Measurements from ENCODE around the gene POMP.

Gene POMP

DNA sequence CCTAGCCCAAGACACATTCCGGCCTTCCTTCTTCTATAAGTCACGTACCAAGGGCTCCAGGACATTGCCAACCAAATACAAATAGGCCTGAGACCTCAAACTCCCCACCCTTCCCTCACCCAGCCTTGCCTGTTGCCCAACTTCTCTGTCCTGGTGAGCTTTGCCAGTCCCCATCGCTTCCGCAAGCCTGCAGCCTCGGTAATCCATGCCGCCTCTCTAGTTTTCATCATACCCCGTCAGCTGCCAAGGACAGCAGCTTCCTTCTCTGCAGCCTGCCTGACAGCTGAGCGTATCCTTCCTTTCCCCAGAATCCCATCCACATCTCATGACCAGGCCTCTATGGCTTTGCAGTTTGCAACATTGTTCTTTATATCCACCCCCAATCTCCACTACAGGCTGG is 36.6 kb upstream of the POMP start:
- Histone ChIP-seq H3K36me3 (ENCODE audit: control insufficient read depth, insufficient read depth, low read length) (no peaks in the 10 kb centered on the region), H3K4me3 (ENCODE audit: extremely low read depth, insufficient read depth, low read length, poor library complexity, severe bottlenecking) (no peak overlapping the region), H3K27ac (ENCODE audit: low read depth, low read length, severe bottlenecking) (no peak overlapping the region), H3K4me1 (ENCODE audit: control insufficient read depth, insufficient read depth, low read length, poor library complexity, severe bottlenecking) (peaks cover 7% of the 10 kb centered on the region), H3K9me3 (ENCODE audit: control insufficient read depth, low read length) (no peaks in the 10 kb centered on the region)
- WGBS, 2 experiments (ENCODE audit: insufficient coverage in 2 of 2): 92 to 97% methylated on average over 7 to 8 of the region's 8 CpGs

GRCh38 chr13:28623782-28624706 is 34.9 kb upstream of the POMP start:
- Histone ChIP-seq H3K4me1 (ENCODE audit: control insufficient read depth, insufficient read depth, low read length, poor library complexity, severe bottlenecking) (peaks cover 7% of the 10 kb centered on the region), H3K27ac (ENCODE audit: low read depth, low read length, severe bottlenecking) (no peak overlapping the region), H3K4me3 (ENCODE audit: extremely low read depth, insufficient read depth, low read length, poor library complexity, severe bottlenecking) (no peak overlapping the region), H3K36me3 (ENCODE audit: control insufficient read depth, insufficient read depth, low read length) (no peaks in the 10 kb centered on the region), H3K9me3 (ENCODE audit: control insufficient read depth, low read length) (no peaks in the 10 kb centered on the region)
- WGBS, 2 experiments (ENCODE audit: insufficient coverage in 2 of 2): 75 to 83% methylated on average over 11 to 14 of the region's 15 CpGs

DNA sequence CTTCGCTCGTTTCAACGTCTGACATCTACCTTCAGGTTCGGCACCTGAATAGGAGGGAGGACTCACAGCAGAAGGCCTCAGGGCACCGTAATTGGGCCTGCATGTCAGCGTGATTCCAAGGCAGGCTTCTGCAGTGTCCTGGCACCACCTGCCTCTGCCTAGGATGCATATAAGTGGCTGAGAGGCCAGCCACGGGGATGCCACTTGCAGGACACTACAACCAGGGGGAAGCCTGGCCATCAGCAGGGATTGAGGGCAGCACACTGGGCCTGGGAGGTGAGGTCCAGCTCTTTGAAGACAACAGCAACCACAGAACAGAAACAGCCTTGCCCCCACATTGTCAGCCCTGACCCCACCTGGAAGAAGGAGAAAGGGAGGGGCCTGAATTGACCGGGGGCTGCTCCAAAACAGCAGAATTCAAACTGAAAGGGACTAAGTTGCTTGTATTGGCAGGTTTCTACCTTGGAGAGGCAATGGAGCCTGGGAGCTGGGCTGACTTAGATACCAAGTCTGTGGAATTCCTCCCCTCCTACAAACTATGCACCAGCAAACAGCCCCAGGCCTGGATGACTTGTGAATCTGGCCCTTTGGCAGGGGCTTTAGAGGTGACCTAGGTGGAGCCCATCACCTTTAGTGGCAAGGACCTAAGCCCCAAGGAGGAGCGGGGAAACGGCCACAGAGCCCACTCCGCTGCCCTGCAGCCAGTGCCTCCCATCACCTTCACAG is 34.1 kb upstream of the POMP start:
- Histone ChIP-seq H3K36me3 (ENCODE audit: control insufficient read depth, insufficient read depth, low read length) (no peaks in the 10 kb centered on the region), H3K4me1 (ENCODE audit: control insufficient read depth, insufficient read depth, low read length, poor library complexity, severe bottlenecking) (peaks cover 7% of the 10 kb centered on the region), H3K4me3 (ENCODE audit: extremely low read depth, insufficient read depth, low read length, poor library complexity, severe bottlenecking) (no peak overlapping the region), H3K27ac (ENCODE audit: low read depth, low read length, severe bottlenecking) (no peak overlapping the region), H3K9me3 (ENCODE audit: control insufficient read depth, low read length) (no peaks in the 10 kb centered on the region)
- 85 to 88% methylated on average over 8 to 10 of the region's 11 CpGs for WGBS, 2 experiments (ENCODE audit: insufficient coverage in 2 of 2)

DNA sequence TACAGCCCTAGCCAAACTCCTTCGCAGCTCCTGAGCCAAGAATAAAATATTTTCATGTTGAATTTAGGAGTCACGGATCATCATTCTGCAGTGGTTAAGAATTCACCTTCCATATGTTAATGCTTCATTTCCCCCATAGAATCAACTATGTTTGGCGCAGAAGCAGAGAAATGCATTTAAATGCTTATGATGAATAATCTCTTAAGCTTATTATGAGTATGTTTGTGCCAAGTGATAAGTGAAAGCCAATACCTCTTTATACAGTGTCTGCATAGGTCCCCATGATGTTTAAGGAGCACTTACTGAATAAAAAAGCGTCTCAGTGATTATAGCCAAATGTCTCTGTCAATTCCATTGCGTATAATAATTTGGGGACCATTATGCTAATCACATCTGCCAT is 32.7 kb upstream of the POMP start:
- 96 to 100% methylated on average over 1 to 2 of the region's 5 CpGs for WGBS, 2 experiments (ENCODE audit: insufficient coverage in 2 of 2)
- H3K27ac ChIP-seq (ENCODE audit: low read depth, low read length, severe bottlenecking): no peak overlapping the region
- no peaks in the 10 kb centered on the region for H3K36me3 ChIP-seq (ENCODE audit: control insufficient read depth, insufficient read depth, low read length)
- H3K4me3 ChIP-seq (ENCODE audit: extremely low read depth, insufficient read depth, low read length, poor library complexity, severe bottlenecking): no peak overlapping the region
- peaks cover 7% of the 10 kb centered on the region for H3K4me1 ChIP-seq (ENCODE audit: control insufficient read depth, insufficient read depth, low read length, poor library complexity, severe bottlenecking)
- no peaks in the 10 kb centered on the region for H3K9me3 ChIP-seq (ENCODE audit: control insufficient read depth, low read length)

GRCh38 chr13:28628241-28628640 is 30.7 kb upstream of the POMP start:
- Histone ChIP-seq H3K27ac (ENCODE audit: low read depth, low read length, severe bottlenecking) (no peak overlapping the region), H3K4me3 (ENCODE audit: extremely low read depth, insufficient read depth, low read length, poor library complexity, severe bottlenecking) (no peak overlapping the region), H3K36me3 (ENCODE audit: control insufficient read depth, insufficient read depth, low read length) (no peaks in the 10 kb centered on the region), H3K4me1 (ENCODE audit: control insufficient read depth, insufficient read depth, low read length, poor library complexity, severe bottlenecking) (peaks cover 7% of the 10 kb centered on the region), H3K9me3 (ENCODE audit: control insufficient read depth, low read length) (no peaks in the 10 kb centered on the region)
- 100% methylated on average over 2 of the region's 4 CpGs; no CpG with 5 or more reads in 1 of the 2 experiments for WGBS, 2 experiments (ENCODE audit: insufficient coverage in 2 of 2)

GRCh38 chr13:28630869-28631268 is 28.1 kb upstream of the POMP start:
- no peaks in the 10 kb centered on the region for H3K36me3 ChIP-seq (ENCODE audit: control insufficient read depth, insufficient read depth, low read length)
- H3K4me3 ChIP-seq (ENCODE audit: extremely low read depth, insufficient read depth, low read length, poor library complexity, severe bottlenecking): no peak overlapping the region
- H3K27ac ChIP-seq (ENCODE audit: low read depth, low read length, severe bottlenecking): no peak overlapping the region
- peaks cover 6% of the 10 kb centered on the region for H3K4me1 ChIP-seq (ENCODE audit: control insufficient read depth, insufficient read depth, low read length, poor library complexity, severe bottlenecking)
- WGBS, 2 experiments (ENCODE audit: insufficient coverage in 2 of 2): 86 to 96% methylated on average over 1 to 4 of the region's 4 CpGs
- no peaks in the 10 kb centered on the region for H3K9me3 ChIP-seq (ENCODE audit: control insufficient read depth, low read length)

GRCh38 chr13:28631801-28632200 is 27.1 kb upstream of the POMP start:
- Histone ChIP-seq H3K4me1 (ENCODE audit: control insufficient read depth, insufficient read depth, low read length, poor library complexity, severe bottlenecking) (peaks cover 9% of the 10 kb centered on the region), H3K4me3 (ENCODE audit: extremely low read depth, insufficient read depth, low read length, poor library complexity, severe bottlenecking) (no peak overlapping the region), H3K9me3 (ENCODE audit: control insufficient read depth, low read length) (no peaks in the 10 kb centered on the region), H3K36me3 (ENCODE audit: control insufficient read depth, insufficient read depth, low read length) (no peaks in the 10 kb centered on the region), H3K27ac (ENCODE audit: low read depth, low read length, severe bottlenecking) (no peak overlapping the region)
- WGBS, 2 experiments (ENCODE audit: insufficient coverage in 2 of 2): no CpG with 5 or more reads among the region's 1 CpG

- H3K27ac ChIP-seq (ENCODE audit: low read depth, low read length, severe bottlenecking): no peak overlapping the region
- no CpG with 5 or more reads among the region's 1 CpG for WGBS, 2 experiments (ENCODE audit: insufficient coverage in 2 of 2)
Measured at GRCh38 chr13:28636069-28636468, 22.9 kb upstream of the POMP start.

DNA sequence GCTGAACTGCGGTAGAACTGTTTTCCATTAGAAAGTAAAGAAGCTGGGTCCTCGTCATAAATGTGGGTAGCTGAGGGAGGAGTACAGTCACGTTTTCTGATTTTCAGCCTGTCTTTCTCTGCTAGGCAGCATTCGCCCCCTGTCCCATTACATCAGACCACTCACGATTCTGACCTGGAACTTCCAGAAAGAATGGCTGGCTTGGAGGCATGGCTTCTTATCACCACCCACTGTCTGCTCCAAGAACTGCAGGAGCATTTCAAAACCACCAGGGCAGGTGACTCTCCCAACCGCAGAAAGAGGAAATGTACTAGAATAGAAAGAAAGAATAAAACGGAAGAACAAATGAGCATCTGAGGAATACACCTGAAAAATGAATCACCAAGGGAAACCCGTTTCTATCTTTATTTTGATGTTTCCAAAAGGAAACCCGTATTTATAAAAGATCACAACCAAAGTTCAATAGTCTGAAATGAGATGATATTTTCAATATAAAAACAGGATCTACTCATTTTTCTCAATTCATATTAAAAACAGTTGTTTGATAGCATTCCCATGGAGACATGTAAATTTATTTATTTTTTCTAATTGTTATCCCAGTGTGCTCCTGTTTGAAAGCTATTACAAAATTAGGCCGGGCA is 22.1 kb upstream of the POMP start:
- WGBS, 2 experiments (ENCODE audit: insufficient coverage in 2 of 2): 25 to 43% methylated on average over 3 to 8 of the region's 10 CpGs
- peaks cover 16% of the 10 kb centered on the region for H3K4me1 ChIP-seq (ENCODE audit: control insufficient read depth, insufficient read depth, low read length, poor library complexity, severe bottlenecking)
- no peaks in the 10 kb centered on the region for H3K9me3 ChIP-seq (ENCODE audit: control insufficient read depth, low read length)
- no peak overlapping the region for H3K4me3 ChIP-seq (ENCODE audit: extremely low read depth, insufficient read depth, low read length, poor library complexity, severe bottlenecking)
- H3K36me3 ChIP-seq (ENCODE audit: control insufficient read depth, insufficient read depth, low read length): no peaks in the 10 kb centered on the region
- no peak overlapping the region for H3K27ac ChIP-seq (ENCODE audit: low read depth, low read length, severe bottlenecking)

More at GRCh38 chr13:28636069-28636468, 22.9 kb upstream of the POMP start:
- Histone ChIP-seq H3K9me3 (ENCODE audit: control insufficient read depth, low read length) (no peaks in the 10 kb centered on the region), H3K36me3 (ENCODE audit: control insufficient read depth, insufficient read depth, low read length) (no peaks in the 10 kb centered on the region), H3K4me3 (ENCODE audit: extremely low read depth, insufficient read depth, low read length, poor library complexity, severe bottlenecking) (no peak overlapping the region), H3K4me1 (ENCODE audit: control insufficient read depth, insufficient read depth, low read length, poor library complexity, severe bottlenecking) (peaks cover 16% of the 10 kb centered on the region)

- no peaks in the 10 kb centered on the region for H3K9me3 ChIP-seq (ENCODE audit: control insufficient read depth, low read length)
- peaks cover 16% of the 10 kb centered on the region for H3K4me1 ChIP-seq (ENCODE audit: control insufficient read depth, insufficient read depth, low read length, poor library complexity, severe bottlenecking)
- no peak overlapping the region for H3K4me3 ChIP-seq (ENCODE audit: extremely low read depth, insufficient read depth, low read length, poor library complexity, severe bottlenecking)
- 70% methylated on average over 2 of the region's 3 CpGs; no CpG with 5 or more reads in 1 of the 2 experiments for WGBS, 2 experiments (ENCODE audit: insufficient coverage in 2 of 2)
- H3K36me3 ChIP-seq (ENCODE audit: control insufficient read depth, insufficient read depth, low read length): no peaks in the 10 kb centered on the region
- H3K27ac ChIP-seq (ENCODE audit: low read depth, low read length, severe bottlenecking): no peak overlapping the region
Measured at GRCh38 chr13:28637714-28638355, 21.1 kb upstream of the POMP start.
